MM.1S (cell line): ENCODE results near the gene RABL6.

Experiments used
- EZH2phosphoT487 ChIP-seq: fragments of 300-600 bp; sonication (generic); IDR thresholded peaks from 2 replicates; pipeline ENCODE4 v1.6.1; 2018; ENCODE audit warnings: antibody characterized with exemption, low read length
- TF ChIP-seq, protein P1 (sequence below): fragments of 300-600 bp; sonication (generic); IDR thresholded peaks from 2 replicates; pipeline ENCODE4 v1.5.1; 2016; ENCODE audit warnings: antibody characterized with exemption, low read length, mixed read lengths

GRCh38 chr9:136786451-136786850 lies 21.3 kb upstream of the RABL6 start:
- TF ChIP-seq, protein P1, sequence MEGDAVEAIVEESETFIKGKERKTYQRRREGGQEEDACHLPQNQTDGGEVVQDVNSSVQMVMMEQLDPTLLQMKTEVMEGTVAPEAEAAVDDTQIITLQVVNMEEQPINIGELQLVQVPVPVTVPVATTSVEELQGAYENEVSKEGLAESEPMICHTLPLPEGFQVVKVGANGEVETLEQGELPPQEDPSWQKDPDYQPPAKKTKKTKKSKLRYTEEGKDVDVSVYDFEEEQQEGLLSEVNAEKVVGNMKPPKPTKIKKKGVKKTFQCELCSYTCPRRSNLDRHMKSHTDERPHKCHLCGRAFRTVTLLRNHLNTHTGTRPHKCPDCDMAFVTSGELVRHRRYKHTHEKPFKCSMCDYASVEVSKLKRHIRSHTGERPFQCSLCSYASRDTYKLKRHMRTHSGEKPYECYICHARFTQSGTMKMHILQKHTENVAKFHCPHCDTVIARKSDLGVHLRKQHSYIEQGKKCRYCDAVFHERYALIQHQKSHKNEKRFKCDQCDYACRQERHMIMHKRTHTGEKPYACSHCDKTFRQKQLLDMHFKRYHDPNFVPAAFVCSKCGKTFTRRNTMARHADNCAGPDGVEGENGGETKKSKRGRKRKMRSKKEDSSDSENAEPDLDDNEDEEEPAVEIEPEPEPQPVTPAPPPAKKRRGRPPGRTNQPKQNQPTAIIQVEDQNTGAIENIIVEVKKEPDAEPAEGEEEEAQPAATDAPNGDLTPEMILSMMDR: no peak
- no peak for TF ChIP-seq EZH2phosphoT487
